ENCODE results near the gene TSHZ2.
A peak's percentile ranks its signal among the peaks of the same experiment; 100 is the strongest.

Gene TSHZ2, protein sequence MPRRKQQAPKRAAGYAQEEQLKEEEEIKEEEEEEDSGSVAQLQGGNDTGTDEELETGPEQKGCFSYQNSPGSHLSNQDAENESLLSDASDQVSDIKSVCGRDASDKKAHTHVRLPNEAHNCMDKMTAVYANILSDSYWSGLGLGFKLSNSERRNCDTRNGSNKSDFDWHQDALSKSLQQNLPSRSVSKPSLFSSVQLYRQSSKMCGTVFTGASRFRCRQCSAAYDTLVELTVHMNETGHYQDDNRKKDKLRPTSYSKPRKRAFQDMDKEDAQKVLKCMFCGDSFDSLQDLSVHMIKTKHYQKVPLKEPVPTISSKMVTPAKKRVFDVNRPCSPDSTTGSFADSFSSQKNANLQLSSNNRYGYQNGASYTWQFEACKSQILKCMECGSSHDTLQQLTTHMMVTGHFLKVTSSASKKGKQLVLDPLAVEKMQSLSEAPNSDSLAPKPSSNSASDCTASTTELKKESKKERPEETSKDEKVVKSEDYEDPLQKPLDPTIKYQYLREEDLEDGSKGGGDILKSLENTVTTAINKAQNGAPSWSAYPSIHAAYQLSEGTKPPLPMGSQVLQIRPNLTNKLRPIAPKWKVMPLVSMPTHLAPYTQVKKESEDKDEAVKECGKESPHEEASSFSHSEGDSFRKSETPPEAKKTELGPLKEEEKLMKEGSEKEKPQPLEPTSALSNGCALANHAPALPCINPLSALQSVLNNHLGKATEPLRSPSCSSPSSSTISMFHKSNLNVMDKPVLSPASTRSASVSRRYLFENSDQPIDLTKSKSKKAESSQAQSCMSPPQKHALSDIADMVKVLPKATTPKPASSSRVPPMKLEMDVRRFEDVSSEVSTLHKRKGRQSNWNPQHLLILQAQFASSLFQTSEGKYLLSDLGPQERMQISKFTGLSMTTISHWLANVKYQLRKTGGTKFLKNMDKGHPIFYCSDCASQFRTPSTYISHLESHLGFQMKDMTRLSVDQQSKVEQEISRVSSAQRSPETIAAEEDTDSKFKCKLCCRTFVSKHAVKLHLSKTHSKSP (N-terminal part only)

DNA sequence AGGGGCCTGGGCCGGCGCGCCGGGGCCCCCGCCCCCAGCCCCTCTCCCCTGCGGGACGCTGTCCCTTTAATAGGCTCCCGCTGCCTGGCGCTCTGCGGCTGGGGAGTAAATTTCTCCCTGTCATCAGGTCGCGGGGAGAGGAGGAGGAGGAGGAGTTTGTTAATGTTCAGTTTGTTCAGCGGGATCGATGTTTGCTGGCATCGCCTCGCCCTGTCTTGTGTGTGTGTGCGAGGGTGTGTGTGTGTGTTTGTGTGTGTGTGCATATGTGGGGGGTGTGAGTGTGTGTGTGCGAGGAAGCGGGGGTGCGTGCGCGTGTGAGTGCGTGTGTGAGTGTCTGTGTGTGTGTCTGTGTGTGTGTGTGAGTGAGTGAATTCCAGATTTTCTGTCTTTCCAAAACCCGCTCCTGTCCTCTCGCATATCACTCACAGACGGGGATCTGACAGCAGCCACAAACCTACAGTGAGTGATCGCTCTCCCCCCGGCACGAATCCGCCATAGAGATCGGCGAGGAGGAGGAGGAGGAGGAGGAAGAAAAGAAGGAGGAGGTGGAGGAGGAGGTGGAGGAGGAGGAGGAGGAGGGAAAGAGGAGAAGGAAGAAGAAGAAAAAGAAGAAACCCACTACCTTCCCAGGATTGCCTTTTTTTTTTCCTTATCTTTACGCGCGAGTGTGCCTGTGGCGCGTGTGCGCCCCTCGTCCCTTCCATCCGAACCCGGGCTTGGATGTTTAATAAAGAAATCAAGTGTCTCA, at the start of gene TSHZ2:
Gene TSHZ2, plus strand, starts transcription at position 169 of the 748 bp plus-strand sequence. CDS start 936 bp downstream, outside the sequence.
- peaks cover 32% of the 10 kb centered on the region for H3K27me3 ChIP-seq (ENCODE audit: insufficient read depth, insufficient read length)
- TF ChIP-seq ZNF274 (IDR thresholded peaks at IDR 0.05; ENCODE audit: low read depth, low read length) (no peak), SUZ12 (IDR thresholded peaks at IDR 0.05; ENCODE audit: extremely low read depth, insufficient read depth, insufficient read length) (no peak), YY1 (IDR thresholded peaks at IDR 0.05; ENCODE audit: insufficient read depth, insufficient read length) (no peak)
- H3K4me1 ChIP-seq (ENCODE audit: insufficient read depth, insufficient read length): no peaks in the 10 kb centered on the region
- no peak for DNase-seq (ENCODE audit: low read depth, low spot score)
- H3K9me3 ChIP-seq (ENCODE audit: insufficient read depth, low read length): no peaks in the 10 kb centered on the region
- H3K36me3 ChIP-seq (ENCODE audit: insufficient read depth, insufficient read length, low read length): no peaks in the 10 kb centered on the region
- H3K9ac ChIP-seq (ENCODE audit: insufficient read length, low read depth): peak within 1 kb of the TSS; percentile 78
- peak within 1 kb of the TSS; percentile 90 for H3K4me3 ChIP-seq (ENCODE audit: insufficient read length, low read depth)

DNA sequence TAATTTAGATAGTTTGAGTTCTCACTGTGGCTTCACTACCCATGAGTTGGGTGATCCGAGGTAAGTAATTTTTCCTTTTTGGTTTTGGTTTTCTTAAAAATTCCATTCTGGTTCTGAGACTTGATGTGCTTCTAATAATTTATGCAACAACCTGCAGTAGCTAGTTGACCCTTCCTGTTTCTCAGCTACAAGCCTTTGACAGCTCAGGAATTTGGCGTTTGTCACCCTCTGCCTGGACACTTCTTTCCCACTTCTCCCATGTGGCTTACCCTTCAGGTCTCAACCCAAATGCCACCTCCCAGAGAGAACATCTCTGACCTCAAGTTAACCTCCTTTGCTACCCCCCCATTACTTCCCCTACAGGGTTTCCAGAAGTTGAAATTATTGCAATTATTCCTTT, 49.7 kb upstream of the TSHZ2 start:
- H3K4me3 ChIP-seq (ENCODE audit: insufficient read length, low read depth): no peak overlapping the region
- no peak for DNase-seq (ENCODE audit: low read depth, low spot score)
- no peak for TF ChIP-seq SUZ12 (IDR thresholded peaks at IDR 0.05; ENCODE audit: extremely low read depth, insufficient read depth, insufficient read length)
- no peak for TF ChIP-seq ZNF274 (IDR thresholded peaks at IDR 0.05; ENCODE audit: low read depth, low read length)
- no peak for TF ChIP-seq YY1 (IDR thresholded peaks at IDR 0.05; ENCODE audit: insufficient read depth, insufficient read length)
- no peaks in the 10 kb centered on the region for H3K9me3 ChIP-seq (ENCODE audit: insufficient read depth, low read length)
- H3K9ac ChIP-seq (ENCODE audit: insufficient read length, low read depth): no peak overlapping the region
- H3K27me3 ChIP-seq (ENCODE audit: insufficient read depth, insufficient read length): no peaks in the 10 kb centered on the region
- no peaks in the 10 kb centered on the region for H3K36me3 ChIP-seq (ENCODE audit: insufficient read depth, insufficient read length, low read length)
- H3K4me1 ChIP-seq (ENCODE audit: insufficient read depth, insufficient read length): no peaks in the 10 kb centered on the region

DNA sequence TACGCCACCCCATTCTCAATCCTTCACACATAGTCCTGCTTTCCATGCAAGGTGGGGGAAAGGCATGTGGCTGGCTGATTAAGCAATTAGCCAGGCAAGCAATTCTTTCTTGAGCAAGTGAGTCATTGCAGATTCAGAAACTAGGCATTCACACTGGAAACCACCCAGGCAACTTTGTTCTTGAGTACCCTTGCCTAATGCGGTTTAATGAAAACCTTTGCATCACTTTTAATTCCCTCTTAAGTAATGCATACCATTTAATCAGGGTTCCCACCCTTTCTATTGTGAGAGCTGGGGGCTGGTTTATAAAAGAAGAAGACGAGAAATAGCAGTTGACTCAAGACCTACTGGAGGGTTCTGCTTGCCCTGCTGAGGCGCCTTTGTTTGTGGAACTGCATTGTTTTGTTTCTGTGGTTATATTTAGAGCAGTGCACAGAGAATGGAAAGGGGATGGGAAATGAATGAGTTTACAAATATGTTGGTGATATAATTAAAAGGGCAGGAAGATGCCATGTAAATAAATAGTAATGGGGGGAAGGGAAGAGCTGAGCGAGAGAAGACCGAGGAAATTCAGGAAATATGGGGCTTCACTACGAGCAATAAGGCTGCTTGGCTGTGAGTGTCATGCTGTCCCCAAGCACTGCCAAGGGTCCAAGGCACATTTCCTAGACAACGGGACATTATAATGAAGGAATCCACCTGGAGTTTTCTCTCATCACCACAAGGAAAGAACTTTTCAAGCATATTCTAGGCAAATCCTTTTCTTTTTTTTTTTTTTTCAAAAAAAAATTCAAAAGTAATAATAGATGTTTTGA, 48.8 kb upstream of the TSHZ2 start:
- Histone ChIP-seq H3K27me3 (ENCODE audit: insufficient read depth, insufficient read length) (no peaks in the 10 kb centered on the region), H3K9me3 (ENCODE audit: insufficient read depth, low read length) (no peaks in the 10 kb centered on the region), H3K36me3 (ENCODE audit: insufficient read depth, insufficient read length, low read length) (no peaks in the 10 kb centered on the region), H3K4me1 (ENCODE audit: insufficient read depth, insufficient read length) (no peaks in the 10 kb centered on the region), H3K4me3 (ENCODE audit: insufficient read length, low read depth) (no peak overlapping the region), H3K9ac (ENCODE audit: insufficient read length, low read depth) (no peak overlapping the region)
- DNase-seq (ENCODE audit: low read depth, low spot score): peak; percentile 54
- TF ChIP-seq ZNF274 (IDR thresholded peaks at IDR 0.05; ENCODE audit: low read depth, low read length) (no peak), SUZ12 (IDR thresholded peaks at IDR 0.05; ENCODE audit: extremely low read depth, insufficient read depth, insufficient read length) (no peak), YY1 (IDR thresholded peaks at IDR 0.05; ENCODE audit: insufficient read depth, insufficient read length) (no peak)

DNA sequence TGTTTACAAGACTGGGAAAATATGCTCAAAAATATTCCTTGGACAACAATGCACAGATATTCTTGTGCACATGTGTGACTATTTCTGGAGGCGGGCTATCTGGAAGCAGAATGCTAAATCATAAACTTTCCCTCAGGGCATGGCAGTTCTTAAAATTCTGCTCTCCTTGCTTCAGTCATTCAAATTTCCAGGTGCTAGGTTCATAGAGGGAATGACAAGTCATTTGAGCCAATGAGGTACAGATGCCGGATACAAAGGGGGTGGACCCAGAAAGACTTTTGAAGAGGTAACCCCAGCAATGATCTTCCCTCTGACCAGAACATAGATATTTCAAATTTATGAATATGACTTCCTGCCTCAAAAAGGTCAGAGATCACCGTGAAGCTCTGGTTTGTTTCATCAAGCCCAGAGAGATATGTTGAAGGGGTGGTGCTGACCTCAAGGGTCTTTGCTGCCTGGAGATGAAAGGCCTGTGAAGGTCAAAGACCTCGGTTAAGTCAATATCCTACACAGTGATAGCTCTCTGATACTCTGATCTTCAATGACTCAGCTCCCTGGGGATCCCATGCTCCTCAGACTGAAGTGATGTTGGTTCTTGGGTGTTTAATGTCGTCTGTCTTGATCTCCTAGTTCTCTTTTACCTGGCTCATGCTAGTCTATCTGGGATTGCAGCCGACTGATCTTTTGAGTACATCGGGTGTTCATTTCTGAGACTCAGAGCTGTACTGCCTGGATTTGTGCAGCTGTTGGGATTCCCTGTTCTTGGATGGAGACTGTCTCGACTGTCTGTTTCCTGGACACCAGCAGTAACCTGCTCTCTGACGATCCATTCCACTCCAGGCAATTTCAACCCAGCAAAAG, 47.5 kb upstream of the TSHZ2 start:
- Histone ChIP-seq H3K36me3 (ENCODE audit: insufficient read depth, insufficient read length, low read length) (no peaks in the 10 kb centered on the region), H3K4me3 (ENCODE audit: insufficient read length, low read depth) (no peak overlapping the region), H3K9ac (ENCODE audit: insufficient read length, low read depth) (no peak overlapping the region), H3K4me1 (ENCODE audit: insufficient read depth, insufficient read length) (no peaks in the 10 kb centered on the region), H3K9me3 (ENCODE audit: insufficient read depth, low read length) (no peaks in the 10 kb centered on the region), H3K27me3 (ENCODE audit: insufficient read depth, insufficient read length) (no peaks in the 10 kb centered on the region)
- no peak for TF ChIP-seq YY1 (IDR thresholded peaks at IDR 0.05; ENCODE audit: insufficient read depth, insufficient read length)
- TF ChIP-seq SUZ12 (IDR thresholded peaks at IDR 0.05; ENCODE audit: extremely low read depth, insufficient read depth, insufficient read length): no peak
- TF ChIP-seq ZNF274 (IDR thresholded peaks at IDR 0.05; ENCODE audit: low read depth, low read length): no peak
- DNase-seq (ENCODE audit: low read depth, low spot score): no peak

DNA sequence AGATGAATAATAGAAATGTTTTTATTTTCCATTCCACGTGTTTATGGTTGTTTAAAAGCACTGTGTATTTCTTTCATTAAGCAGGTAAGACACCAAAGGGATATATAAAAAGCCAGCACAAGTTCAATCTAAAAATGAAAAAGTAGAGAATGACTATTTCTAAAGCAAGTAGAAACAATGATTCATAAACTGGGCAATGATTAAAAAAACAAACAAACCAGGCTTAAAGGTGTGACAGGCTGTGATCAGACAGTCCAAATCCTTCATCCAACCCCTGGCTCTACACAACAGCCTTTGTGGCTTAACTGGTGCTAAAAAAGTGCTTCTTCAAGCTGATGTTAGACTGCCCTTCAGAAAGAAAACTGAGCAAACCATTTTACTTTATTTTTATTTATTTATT, 45.7 kb upstream of the TSHZ2 start:
- no peaks in the 10 kb centered on the region for H3K4me1 ChIP-seq (ENCODE audit: insufficient read depth, insufficient read length)
- H3K4me3 ChIP-seq (ENCODE audit: insufficient read length, low read depth): no peak overlapping the region
- TF ChIP-seq ZNF274 (IDR thresholded peaks at IDR 0.05; ENCODE audit: low read depth, low read length) (no peak), SUZ12 (IDR thresholded peaks at IDR 0.05; ENCODE audit: extremely low read depth, insufficient read depth, insufficient read length) (no peak), YY1 (IDR thresholded peaks at IDR 0.05; ENCODE audit: insufficient read depth, insufficient read length) (no peak)
- DNase-seq (ENCODE audit: low read depth, low spot score): no peak
- no peaks in the 10 kb centered on the region for H3K36me3 ChIP-seq (ENCODE audit: insufficient read depth, insufficient read length, low read length)
- H3K27me3 ChIP-seq (ENCODE audit: insufficient read depth, insufficient read length): no peaks in the 10 kb centered on the region
- no peak overlapping the region for H3K9ac ChIP-seq (ENCODE audit: insufficient read length, low read depth)
- no peaks in the 10 kb centered on the region for H3K9me3 ChIP-seq (ENCODE audit: insufficient read depth, low read length)

Data from NT2/D1 (cell line).